Activated CD4-positive, alpha-beta T cell treated with anti-CD3 and anti-CD28 coated beads, Interleukin-10, Interleukin-2, amounts not matched to agents 100 ng/mL and 50 ng/mL, durations not matched to agents 16 hours and 8 hours (primary cell): Measurements from ENCODE around the gene USP40.

Experiments
- DNase-seq: peaks from one replicate; pipeline ENCODE4 v3.0.0-alpha.2; 2020

Gene USP40

DNA sequence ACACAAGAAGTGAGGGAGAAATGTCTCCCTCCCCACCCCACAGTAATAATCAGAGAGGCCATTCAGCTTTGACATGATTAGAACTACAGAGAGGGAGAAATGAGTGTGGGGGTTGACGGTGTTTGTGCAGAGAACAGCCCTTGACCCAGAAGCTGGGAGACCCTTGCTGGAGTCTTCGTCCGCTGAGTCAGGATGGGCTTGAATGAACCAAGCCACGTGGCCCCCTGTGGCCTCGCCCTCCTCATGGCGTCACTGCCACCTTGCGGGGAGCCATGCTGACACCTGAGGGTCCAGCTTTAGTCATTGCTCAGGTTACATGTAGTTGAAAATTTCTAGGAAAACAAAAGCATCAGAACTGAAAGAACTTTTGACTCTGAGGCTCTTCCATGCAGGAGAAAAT lies 111.1 kb downstream of the USP40 start:
- DNase-seq, result no peak

DNA sequence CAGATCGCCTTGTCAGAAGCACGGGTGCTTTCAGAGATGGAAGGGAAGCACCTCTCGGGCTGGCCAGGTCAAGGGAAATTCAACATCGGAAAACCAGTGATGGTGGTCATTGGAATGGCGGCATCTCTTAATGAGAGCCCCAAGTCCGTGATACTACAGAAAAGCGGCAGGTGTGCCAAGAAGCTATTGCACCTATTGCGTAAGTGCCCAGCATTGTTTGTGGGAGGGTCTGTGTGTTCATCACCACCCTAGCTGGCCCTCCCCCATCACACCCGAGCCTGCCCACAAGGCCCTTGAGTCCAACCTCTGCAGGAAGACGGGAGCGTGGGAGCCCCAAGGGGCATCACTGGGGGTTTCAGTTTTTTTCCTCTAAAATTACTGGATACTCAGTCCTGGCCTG lies 111.6 kb downstream of the USP40 start:
- no peak for DNase-seq

DNA sequence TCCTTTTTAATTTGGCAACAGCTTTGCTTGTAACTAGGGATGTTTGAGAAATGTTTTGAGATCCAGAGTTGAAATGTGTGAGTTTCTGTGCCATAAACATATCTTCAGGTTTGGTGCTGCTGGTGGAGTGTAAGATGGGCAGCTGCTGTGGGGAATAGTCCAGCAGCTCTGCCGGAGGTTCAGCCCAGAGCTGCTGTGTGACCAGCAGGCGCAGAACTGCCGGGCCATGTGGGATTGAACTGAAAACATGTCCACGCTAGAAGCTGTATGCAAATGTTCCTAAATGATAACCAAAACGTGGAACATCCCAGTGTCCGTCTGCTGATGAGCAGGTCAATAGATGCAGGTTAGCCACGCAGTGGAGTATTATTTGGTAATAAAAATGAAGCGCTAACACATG lies 112.7 kb downstream of the USP40 start:
- DNase-seq, result no peak

DNA sequence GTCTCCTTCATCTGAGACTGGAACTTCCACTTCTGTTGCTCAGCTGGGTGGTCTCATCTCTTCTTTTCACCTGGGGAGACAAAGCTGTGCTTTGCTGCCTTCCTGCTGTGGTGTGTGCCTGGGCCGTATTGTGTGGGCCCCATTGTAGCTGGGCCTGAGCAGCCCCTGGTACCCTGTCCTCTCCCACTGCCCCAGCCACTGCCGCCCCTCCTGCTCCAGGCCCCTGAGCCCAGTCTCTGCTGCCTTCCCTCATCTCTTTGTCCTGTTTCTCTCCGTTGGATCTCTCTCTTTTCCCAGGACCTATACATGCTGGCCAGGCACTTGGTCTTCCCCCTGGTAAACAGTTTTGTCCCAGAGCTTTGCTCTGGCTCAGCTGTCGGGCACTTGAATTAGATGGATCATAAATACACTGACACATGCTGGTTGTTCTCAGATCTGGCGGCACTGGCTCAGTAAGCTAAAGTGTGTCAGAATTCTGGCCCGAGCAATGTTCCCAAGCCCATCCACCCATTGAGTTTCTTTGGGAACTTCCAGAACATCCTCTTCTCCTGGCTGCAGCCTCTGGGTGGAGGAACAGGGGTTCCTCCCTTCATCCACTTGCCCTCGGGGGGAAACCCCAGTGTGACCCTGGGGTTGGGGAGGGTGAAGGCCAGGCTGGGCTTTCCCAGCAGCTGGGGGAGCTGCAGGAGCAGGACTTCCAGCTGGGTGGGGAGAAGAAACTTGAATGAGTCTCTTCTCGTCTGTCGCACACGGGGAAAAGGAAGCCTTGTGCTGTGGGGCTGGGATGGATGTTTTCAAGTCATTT lies 113.3 kb downstream of the USP40 start:
- no peak for DNase-seq

DNA sequence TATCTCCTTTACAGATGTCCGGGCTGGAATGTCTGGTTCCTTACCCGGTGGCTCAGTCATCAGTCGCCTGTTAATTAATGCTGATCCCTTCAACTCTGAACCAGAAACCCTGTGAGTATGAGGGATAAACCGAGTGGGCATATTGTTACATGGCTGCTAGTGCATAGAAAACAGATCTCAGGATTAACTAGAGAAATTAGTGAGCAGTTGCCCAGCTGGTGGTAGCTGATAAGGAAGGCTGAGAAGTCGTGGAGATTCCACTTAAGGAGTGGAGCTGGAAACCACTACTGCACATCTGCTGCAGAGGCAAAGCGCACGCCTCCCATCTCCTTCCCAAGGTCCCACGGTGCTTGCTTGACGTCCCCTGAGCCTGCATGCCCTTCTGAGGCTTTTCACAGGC lies 114.6 kb downstream of the USP40 start:
- no peak for DNase-seq

DNA sequence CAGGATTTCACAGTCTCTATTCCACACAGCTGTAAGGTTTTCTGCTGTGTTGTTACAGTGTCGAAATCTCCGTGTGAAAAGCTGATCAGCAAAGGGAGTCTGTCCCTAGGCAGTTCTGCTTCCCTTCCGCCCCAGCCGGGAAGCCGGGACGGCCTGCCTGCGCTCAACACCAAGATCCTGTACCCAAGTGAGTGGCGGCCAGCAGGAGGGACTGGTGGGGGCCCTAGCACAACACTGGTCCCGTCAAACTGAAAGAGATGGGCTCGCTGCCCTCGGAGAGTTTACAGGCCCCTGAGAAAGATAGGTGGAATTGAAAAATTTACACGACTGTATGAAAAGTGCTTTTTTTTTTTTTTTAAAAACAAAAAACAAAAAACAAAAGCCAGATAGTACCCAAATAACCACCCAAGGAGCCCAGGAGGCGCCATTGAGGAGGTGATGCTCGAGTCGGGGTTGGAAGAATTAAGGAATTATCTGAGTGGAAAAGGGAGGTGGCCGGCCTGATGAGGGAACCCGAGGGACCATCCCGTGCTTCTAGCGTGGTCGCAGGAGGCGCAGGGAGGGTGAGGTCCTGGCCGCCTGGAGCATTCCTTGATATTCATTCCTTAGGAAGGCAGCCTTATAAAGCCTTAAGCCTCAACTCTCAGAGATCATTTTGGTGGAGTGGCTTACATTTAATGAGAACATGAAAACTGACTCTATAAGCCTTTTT lies 115.6 kb downstream of the USP40 start:
- no peak for DNase-seq

DNA sequence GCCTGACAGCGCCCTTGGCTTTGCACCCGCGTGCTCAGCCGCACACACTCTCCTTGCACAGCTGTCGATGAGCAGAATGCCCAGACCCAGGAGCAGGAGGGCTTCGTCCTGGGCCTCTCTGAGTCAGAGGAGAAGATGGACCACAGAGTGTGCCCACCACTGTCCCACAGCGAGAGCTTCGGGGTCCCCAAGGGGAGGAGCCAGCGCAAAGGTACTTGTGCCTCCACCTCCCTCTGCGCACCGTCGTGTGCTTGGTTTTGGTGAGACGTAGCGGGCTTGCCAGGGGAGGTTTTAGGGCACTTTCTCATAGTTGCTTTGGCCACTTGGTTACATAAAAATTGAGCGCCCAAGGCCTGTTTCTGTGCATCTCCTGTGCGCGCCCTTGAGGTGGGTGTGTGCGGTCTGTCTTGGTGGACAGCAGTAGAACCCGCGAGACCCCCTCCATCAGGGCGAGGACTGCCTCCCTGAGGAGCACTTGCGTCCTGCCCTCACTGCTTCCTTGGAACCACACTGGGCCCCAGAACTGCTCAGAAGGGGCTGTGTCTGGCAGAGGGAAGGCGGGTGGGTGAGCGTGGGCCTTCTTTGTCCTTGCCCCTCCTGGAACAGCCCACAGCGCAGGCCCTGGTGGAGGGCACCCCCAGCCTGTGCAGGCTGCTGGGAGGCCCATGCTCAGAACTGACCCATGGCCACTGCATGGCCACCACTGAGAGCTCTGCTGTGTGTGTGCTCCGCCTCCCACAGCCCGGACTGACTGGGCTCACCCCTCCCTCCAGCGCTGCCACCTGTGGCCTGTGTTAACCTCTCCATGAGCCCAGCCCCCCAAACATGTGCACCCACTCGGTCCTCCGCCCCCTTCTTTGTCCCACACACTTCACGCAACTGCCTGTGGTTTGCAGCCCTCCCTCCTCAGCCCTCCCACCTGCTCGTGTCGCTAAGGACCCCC lies 116.4 kb downstream of the USP40 start:
- DNase-seq, result no peak

DNA sequence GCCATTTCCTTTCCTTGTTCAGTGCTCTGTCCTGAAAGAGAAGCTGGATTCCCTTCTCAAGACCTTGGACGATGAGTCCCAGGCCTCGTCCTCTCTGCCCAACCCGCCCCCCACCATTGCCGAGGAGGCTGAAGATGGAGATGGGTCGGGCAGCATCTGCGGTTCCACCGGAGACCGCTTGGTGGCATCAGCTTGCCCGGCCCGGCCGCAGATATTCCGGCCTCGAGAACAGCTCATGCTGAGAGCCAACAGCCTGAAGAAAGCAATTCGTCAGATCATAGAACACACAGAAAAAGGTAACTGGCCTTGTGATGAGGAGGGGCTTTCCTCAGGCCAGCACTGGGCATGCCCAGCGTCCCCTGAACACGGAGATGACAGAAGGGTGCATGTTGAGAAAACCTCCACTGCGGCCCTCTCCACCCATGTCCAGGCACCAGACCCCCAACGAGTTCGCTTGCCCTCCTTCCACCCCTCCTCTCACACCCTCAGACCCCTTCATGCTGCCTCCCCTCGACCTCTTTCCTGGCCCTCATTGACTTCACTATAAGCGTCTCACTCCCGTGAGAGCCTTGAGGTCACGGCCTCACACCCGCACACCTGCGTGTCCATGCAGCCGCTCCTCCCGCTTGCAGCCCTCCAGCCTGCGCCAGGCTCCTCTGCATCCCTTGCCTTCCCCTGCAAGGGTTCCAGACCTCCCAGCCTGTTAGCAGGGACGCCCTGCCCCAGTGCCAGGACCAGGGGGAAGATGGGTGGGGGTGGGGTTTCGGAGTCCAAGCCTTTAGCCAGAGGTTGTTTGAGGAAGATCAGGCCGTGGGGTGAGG lies 117.3 kb downstream of the USP40 start:
- DNase-seq, result no peak

DNA sequence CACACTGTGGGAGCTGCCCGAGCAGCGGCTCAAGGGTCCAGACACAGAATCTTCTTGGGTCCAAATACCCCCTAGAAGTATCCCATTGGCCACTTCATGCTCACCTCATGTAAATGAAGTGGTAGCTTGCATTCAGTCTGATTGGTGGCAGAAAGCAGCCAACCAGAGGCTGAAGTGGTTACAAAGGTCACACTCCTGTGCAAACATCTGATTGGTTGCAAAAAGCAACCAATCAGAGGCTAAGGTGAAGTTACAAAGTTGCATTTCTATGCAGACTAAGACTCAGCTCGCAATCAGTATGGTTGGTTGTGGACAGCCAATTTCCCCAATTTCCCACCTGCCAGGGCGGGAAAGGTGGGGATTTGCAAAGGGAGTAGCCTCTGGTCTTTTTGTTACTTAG lies 118.0 kb downstream of the USP40 start:
- no peak for DNase-seq

DNA sequence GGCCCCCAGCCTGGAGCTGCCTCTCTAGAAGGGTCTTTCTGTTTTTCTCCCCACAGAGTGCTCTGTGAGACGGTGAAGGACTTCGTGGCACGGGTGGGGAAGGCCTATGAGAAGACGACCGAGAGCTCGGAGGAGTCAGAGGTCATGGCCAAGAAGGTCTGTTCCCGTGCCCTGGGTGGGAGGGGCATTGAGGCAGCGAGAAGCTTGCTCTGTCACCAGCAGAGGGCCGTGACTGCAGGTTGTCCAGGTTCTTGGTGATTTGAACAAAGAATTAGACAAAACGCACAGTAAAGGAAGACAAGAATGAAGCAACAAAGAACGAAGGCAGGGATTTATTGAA lies 118.4 kb downstream of the USP40 start:
- DNase-seq, result no peak

DNA sequence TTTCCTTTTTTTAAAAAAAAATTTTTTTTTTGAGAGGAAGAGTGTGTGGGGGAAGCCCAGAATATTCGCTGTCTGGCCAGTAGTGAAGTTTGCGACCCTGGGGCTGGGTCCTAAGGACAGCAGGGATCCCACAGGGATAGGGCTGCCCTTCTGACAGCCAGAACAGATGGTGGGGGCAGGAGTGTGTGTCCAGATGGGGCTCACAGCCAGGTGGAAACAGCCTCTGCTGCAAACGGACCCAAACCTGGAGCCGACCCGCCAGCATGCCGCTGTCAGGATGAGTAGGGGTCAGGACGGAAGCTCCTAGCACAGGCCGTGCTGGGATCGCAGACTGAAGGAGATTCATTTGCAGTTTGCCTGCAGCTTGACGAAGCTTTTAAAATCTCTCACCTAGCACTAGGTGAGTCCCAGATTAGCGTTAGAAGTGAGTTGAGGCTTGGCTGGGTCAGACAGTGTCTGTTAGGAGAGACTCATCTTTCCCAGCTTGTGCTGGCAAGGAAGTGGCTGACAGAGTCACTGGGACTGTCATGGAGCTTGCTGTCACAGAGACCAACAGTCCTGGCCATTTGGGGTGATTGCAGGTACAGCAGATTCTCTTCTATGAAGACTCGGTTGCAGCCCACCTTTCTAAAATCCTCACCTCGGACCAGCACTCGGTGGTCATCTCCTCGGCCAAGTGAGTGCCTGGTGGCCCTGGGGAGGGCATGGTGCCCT lies 118.9 kb downstream of the USP40 start:
- DNase-seq, result no peak

DNA sequence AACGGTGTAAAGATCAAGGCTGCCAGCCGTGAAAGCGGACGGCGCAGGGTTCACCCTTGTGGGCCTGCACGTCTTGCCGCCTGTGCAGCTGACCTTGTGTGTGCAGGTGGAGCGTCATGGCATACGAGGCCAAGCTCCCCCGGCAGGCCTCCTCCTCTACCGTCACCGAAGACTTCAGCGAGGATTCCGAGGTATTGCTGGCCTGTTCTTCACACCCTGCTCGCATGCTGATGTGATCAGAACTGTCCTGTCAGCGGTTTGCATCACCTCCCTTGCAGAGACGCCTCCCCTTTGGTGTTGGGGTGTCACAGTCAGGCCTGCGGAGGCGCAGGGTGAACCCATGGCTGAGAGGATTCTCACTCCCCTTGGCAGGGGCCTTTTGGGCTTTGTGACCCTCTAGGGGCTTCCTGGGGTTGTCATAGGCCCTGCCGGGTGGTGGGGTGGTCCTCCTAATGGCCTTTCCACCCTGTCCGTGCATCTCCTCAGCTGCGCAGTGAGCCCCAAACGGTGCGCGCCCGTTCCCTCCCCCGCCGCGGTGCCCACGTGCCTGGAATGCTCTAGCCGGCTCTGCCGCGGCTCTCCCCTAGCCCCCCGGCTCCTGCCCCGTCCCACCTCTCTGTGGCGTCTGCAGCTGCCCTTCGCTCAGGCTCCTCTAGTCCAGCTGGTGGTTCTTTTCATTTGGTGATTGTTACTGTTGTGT lies 119.8 kb downstream of the USP40 start:
- no peak for DNase-seq

DNA sequence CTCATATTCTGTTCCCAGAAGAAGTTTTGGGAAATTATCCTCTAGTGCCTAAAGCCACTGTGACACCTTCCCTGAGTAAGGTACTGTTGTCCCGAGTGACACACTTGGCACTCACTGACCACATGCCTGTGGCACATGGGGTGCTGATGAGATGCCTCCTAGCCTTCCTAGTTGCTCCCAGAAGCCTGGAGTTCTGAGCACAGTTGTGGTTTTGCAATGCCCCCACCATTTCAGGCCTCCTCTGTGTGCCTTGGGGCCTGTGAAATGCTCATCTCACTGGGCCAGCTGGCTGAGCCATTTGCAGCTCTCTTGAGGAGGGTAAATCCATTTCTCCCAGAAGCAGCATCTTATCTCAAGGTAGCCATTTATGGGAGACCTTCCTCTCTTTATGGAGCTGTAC lies 120.5 kb downstream of the USP40 start:
- no peak for DNase-seq

DNA sequence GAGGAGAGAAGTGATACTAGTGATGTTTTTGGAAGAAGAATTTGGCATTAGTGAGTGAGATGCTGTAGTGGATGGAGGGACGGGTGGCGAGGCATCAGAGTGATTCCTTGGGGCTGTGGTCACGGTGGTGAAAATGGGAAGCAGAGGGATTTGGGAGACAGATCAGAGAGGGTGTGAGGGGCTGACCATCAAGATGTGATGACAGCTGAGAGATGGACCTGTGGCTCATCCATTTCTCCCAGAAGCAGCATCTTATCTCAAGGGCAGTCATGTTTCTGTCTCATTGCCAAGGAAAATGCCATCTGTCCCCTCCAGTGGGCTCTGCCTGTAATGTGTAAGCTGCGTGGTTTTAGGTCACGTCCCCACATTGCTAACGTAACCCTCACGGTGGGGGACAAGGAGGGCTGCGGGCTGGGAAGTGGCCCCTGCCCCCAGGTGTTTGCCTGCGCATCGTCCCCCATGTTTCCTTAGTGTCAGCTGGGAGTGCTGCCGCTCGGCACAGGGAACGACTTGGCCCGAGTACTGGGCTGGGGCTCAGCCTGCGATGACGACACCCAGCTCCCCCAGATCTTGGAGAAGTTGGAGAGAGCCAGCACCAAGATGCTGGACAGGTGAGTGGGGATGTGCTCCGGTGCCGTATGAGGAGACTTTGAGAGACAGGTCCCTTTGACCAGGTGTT lies 121.3 kb downstream of the USP40 start:
- no peak for DNase-seq

DNA sequence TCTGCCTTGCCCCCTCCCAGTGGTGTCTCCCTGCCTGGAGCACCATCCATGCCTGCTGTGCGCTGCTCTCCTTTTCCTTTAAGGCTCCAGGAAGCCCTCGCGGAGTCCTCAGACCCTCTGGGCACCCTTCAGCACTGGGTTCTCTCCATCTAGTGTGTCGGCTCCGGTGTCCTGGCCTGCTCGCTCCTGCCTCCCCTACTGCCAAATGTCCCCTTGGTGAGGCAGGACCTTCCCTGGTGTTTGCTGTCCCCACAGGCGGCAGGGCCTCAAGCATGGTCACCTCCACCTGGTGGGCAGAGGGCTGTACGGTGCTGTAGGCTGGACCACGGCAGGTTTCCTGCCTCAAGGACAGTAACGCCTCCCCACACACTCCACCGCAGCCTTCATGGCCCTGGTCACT lies 122.1 kb downstream of the USP40 start:
- DNase-seq, result no peak

DNA sequence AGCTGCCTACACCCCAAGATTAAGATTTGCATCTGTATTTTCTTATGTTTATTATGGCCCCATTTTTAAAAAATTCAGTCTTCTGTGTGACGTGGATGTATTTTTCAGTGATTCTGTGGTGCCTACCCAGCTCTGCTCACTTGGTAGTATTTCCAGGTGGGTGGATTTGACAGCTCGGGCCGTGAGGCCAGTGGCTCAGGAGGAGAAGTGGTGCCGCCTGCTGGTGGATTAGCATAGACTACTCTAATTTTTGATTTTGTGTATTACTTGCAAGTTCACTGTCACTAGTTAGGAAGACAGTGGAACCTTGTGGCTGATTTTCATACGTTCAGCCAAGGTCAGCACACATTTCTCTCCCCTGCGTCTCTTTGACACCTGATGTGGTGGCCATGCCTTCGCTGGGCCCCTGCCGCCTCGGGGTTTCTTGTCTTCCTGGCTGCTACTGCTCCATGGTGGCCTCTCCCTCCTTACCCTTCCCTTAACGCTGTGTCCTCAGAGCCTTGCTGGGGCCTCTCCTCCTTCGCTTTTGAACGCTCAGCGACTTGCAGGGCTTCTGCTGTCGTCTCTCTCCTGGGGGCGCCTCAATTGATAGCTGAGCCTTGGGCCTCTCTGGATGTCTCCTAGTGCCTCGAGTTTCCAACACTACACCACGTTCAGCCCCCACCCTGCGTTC lies 122.9 kb downstream of the USP40 start:
- peak; percentile 84 for DNase-seq

DNA sequence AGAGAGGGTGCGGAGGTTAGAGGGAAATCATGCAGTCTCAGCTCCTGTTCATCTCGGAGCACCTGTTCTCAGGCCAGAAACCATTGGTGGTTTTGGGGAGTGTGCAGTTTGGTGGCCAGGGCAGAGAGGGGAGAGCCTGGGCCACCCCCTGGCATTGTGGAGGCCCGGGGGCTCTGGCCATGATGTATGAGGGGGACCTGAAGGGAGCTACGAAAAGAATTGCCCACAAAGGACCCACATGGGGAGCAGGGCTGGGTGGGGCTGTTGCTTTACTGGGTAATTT lies 124.6 kb downstream of the USP40 start:
- no peak for DNase-seq

DNA sequence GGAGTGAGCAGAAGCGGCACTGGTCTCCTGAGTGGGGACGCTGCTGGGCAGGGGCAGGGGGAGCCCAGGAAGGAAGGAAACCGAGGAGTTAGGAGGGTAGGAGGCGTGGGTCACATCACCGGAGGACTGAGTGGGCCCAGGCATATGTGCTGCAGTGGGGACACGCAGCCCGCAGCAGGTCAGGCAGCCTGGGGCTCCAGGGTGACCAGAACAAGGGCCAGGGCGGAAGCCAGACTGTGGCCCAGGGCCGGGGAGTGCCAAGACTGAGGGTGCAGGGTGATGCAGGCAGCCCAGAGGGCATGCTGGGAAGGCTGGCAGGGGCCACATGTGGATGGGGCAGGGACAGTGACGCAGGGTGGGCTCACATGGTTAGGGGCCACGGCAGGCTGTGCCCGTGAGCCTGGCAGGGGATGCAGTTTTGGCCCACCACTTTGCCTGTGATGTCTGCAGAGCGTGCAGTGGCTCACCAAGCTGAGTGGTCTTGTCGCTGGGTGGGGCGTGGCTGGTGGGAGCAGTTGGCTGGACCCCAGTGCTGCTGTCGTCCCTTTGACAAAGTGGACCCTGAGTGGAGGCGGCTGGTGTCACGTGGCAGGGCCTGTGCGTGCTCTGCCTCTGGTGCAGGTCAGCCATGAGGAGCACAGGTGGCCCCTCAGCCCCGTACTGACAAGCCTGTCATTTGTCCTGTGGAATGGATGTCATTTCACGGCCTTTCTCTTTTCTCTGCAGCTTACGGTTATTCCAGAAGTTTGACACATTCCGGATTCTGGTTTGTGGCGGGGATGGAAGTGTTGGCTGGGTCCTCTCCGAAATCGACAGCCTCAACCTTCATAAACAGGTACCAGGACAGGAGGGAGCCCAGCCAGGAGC lies 125.2 kb downstream of the USP40 start:
- DNase-seq, result no peak

DNA sequence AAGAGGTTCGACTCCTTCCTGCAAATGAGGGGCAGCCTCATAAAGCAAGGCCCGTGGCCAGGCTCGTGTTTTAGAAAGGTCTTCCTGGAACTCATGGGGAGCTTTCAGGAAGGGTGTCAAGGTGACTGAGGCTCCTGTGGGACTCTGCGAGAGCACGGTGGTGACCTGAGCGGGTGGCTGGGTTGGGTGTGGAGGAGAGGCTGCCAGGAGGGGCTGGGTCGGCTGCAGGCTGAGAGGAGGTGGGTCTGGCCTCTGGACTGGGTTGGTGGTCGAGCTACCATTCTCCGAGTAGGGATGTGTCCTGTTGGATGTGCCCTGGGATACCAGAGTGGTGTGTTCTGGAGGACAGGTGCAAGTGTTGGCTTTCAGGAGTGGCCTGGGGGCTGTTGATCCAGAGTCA lies 125.9 kb downstream of the USP40 start:
- DNase-seq, result no peak
